ENCODE data around the gene SYK. TPM values are rescaled to one million over a fixed set of nuclear protein-coding genes. Genes with fewer than 3 reads are reported as not detected.

Gene SYK
- total RNA-seq, 4 donors from 2014 or later = 10.2 to 72.4 (median 25.9) TPM

DNA sequence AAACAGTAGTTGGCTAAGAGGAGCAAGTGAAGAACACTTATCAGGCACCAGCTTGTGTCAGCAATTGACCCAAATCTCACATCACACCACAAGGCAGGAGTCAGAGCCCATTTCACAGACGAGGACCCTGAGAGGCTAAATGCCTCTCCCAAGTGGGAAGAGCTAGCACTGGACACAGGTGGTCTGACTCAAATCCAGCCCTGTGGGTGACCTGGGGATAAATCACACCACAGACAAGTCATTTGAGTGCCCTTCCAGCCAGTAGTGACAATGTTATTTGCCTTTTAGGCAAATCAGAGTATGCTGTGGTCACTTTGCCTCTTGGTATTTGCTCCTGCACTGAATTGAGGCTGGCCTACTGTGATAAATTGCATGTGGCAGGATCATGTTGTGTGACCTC, 138.7 kb downstream of the SYK start:
- TF ChIP-seq, protein P1, sequence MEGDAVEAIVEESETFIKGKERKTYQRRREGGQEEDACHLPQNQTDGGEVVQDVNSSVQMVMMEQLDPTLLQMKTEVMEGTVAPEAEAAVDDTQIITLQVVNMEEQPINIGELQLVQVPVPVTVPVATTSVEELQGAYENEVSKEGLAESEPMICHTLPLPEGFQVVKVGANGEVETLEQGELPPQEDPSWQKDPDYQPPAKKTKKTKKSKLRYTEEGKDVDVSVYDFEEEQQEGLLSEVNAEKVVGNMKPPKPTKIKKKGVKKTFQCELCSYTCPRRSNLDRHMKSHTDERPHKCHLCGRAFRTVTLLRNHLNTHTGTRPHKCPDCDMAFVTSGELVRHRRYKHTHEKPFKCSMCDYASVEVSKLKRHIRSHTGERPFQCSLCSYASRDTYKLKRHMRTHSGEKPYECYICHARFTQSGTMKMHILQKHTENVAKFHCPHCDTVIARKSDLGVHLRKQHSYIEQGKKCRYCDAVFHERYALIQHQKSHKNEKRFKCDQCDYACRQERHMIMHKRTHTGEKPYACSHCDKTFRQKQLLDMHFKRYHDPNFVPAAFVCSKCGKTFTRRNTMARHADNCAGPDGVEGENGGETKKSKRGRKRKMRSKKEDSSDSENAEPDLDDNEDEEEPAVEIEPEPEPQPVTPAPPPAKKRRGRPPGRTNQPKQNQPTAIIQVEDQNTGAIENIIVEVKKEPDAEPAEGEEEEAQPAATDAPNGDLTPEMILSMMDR (IDR thresholded peaks at IDR 0.05; ENCODE audit: low read depth) = no peak

DNA sequence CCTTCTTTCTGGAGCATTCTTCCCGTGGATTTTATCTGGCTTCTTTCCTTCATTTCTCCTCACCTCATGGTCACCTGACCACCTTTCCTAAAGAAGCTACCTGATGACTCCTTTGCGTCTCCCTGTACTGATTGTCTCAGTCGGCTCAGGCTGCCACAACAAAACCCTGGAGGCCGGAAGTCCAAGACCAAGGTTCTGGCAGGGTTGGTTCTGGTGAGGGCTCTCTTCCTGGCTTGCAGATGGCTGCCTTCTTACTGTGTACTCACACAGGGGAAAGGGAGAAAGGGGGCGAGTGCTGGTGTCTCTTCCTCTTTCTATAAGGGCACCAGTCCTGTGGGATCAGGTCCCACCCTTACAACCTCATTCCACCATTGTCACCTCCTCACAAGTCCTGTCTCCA, 140.0 kb downstream of the SYK start:
- TF ChIP-seq, protein P1 (IDR thresholded peaks at IDR 0.05; ENCODE audit: low read depth) = no peak

DNA sequence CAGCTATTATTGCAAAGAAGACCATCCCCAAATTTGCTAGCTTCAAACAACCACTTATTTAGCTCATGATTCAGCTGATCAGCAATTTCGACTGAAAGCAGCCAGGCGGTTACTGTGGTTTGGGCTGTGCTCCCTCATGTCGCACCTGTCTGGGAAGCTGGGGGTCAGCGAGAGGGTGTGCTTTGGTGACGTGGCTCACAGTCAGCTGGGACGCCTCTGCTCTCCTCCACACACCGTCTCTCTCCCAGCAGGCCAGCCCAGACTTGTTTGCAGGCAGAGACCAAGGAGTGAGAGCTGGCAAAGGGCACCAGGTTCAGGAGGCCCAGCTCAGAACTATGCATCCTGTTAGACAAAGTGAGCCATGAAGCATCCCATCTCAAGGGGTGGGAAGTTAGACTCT, 140.9 kb downstream of the SYK start:
- TF ChIP-seq, protein P1 (IDR thresholded peaks at IDR 0.05; ENCODE audit: low read depth) = no peak

DNA sequence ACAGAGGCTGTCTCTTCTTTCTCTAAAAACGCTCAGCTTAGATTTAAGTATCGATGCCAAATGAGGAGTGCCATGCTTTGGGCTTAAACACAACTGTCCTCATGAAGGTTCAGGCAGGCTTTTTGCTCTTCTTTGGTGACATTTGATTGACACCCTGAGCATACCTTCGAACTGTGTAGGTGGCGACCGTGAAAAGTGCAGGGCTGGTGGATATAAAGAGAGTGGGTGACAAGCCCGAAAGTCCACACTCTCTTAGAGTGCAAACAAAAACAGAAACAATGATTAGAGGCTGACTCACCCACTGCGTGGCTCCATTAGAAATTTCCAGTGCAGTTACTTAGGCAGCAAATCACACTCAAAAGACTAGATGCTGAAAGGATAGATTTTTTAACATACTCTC, 141.7 kb downstream of the SYK start:
- TF ChIP-seq, protein P1 (IDR thresholded peaks at IDR 0.05; ENCODE audit: low read depth) = no peak

DNA sequence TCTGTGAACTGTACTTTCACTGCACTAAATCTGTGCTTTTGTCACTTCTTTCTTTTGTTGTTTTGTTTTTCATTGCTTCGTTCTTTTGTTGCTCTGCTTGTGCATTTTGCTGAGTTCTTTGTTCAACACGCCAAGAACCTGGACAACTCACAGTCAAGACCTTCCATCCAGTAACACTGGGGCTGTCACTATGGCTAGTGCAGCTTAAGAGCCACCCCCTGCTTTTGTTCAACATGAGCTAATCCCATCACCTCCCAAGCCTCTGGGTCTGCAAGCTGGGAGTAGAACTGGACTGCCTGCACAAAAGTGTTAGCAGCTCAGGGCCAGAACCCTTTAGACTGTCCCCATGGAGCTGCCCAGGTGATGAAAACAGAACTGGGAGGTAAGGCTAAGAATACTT, 143.7 kb downstream of the SYK start:
- TF ChIP-seq, protein P1 (IDR thresholded peaks at IDR 0.05; ENCODE audit: low read depth) = no peak

DNA sequence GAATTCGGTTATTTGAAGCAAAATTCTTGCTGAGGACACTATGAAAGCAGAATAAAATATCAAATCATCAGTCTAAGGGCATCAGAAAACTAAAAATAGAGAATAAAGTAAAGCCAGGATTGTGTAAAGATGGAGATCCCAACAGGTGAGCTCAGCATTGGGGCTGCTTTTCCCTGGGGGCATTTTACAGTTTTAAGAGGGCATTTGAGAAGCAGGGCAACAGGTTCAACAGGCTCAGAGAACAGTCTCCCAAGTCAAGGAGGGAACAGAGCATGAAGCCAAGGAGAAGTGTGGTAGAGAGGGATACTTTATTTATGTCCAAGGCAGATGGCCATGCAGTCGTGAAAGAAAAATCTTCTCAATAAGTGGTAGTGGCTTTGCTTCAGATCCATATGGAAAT, 145.4 kb downstream of the SYK start:
- TF ChIP-seq, protein P1 (IDR thresholded peaks at IDR 0.05; ENCODE audit: low read depth) = no peak

Other genes with a start within 250 kb of the SYK start
- under 1 TPM in 2 of 4 donors, not detected in 2; 0.34 to 0.44 TPM for gene DIRAS2, start 159.0 kb upstream of the SYK start, total RNA-seq